HG03097 (cell line): ENCODE data around the gene PTGDS.

ENCODE experiments used
- ATAC-seq: cut with Tn5 transposase; IDR thresholded peaks from one replicate; pipeline ENCODE4 v1.9.1; 2021; ENCODE audit not compliant: unreplicated experiment, low FRiP score

The PTGDS gene

GRCh38 chr9:136972335-136972734 lies 5.0 kb upstream of the PTGDS start:
- ATAC-seq = no peak

GRCh38 chr9:136972743-136973142 lies 4.6 kb upstream of the PTGDS start:
- no peak for ATAC-seq

DNA sequence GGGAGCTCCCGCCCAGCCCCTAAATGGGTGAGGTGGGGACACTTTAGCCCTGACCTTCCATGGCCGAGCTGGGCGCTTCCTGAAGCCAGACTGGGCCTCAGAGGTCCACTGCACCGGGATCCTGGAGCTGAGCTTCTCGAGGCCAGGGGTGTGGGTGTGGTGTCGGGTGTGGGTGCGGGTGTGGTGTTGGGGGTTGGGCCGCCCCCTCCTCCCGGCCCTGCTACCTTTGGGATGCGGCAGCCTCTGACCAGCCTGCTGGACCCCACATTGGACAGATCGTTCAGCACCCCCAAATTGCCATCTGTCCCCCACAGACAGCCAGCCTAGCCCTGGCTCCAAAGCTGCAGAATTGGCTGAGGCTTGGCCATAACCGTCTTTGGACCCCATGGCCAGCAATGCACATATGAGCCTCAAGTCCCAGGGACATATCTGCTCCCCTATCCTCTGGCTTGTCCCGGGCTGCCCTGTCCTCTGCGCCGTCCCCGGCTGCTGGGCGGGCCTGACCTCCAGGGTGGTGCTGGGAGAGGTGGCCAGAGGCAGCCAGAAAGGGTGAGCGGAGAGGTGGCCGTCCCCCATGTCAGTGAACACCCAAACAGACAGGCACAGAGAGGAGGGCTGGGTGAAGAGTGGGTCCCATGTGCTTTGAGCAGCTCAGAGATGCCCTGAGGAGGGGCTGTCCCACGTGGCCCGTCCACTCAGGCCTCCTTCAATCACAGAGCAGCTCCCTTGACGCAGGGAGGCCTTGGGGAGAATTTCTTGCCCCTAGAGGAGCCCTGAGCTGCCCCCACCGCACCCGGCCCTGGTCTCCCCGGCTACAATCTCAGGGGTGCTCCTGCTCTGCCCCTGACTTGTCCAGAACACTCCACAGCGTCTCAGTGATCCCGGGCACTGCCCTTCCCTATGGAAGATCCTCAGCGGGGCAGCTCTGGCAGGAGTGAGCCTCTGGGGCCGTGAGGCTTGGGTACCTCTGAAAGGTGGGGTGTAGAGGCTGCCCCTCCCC lies 3.4 kb upstream of the PTGDS start:
- ATAC-seq = no peak

DNA sequence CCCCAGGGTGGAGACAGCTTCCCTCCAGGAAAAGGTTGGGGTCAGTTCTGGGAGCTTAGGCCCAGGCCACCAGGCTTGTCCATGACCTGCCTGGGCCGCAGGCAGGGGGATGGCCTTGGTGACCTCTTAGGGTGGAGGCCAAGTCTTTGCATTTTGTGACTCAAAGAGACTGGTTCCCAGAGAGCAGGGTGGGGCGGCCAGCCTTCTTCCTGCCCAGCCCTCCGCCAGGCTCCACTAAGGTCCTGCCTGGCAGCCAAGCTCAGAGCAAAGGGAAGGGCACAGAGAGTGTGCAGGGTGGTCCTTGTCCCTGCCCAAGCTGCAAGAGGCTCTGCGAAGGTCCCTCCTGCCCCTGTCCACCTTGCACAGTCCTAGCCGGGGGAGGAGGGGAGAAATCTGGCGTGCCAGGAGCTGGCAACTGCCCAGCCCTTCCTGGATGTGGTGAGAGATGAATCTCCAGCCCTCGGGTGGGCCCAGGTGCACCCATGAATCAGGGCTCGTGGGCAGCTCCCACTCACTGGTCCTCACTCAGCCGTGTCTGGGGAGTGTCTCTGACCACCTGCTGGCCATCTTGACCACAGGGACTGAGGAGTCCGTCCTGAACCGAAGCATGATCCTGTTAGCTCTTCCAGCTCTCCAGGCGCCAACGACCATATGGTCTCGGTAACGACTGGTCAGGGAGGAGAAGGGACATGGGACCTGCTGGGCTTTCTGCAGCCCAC lies 2.3 kb upstream of the PTGDS start:
- ATAC-seq = no peak

DNA sequence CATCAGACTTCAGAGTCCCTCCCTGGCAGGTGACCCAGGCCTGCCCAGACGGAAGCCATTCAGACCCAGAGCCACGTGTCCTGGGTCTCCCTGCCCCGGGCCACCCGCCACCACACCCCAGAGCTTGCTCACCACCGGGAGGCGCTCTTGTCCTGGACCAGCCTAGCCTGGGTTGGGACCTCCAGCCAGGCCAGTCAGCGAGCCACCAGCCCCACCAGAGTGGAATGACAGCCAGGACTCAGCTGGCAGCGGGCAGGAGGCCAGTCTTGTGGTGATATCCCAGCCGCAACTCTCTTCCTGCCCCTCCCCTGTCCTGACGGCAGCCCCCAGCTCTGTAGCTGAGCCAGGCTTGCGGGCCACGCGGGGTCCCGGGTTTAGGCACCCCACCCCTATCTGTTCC lies 1.7 kb upstream of the PTGDS start:
- no peak for ATAC-seq

DNA sequence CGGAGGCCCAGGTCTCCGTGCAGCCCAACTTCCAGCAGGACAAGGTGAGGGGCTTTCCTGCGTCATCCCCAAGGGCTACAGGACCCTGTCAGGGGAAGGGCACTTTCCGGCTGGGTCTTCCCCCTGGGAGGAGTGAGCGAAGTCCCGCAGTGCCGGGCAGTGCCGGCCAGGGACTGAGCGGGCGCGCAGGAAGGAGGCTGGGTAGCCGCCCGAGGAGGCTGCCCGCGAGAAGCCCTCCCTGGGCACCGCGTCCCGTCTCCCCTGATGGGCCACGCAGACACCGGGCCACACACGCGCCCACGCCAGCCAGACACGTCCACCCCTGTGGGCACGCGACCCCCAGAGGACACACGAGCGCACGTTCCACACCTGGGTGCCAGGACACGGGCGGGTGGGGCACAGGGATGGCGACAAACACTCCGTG lies 357 bp downstream of the PTGDS start:
- ATAC-seq = no peak

- no peak for ATAC-seq
Measured at GRCh38 chr9:136978073-136978864, 965 bp downstream of the PTGDS start.

GRCh38 chr9:136978865-136979544 lies 1.7 kb downstream of the PTGDS start:
- ATAC-seq = no peak

DNA sequence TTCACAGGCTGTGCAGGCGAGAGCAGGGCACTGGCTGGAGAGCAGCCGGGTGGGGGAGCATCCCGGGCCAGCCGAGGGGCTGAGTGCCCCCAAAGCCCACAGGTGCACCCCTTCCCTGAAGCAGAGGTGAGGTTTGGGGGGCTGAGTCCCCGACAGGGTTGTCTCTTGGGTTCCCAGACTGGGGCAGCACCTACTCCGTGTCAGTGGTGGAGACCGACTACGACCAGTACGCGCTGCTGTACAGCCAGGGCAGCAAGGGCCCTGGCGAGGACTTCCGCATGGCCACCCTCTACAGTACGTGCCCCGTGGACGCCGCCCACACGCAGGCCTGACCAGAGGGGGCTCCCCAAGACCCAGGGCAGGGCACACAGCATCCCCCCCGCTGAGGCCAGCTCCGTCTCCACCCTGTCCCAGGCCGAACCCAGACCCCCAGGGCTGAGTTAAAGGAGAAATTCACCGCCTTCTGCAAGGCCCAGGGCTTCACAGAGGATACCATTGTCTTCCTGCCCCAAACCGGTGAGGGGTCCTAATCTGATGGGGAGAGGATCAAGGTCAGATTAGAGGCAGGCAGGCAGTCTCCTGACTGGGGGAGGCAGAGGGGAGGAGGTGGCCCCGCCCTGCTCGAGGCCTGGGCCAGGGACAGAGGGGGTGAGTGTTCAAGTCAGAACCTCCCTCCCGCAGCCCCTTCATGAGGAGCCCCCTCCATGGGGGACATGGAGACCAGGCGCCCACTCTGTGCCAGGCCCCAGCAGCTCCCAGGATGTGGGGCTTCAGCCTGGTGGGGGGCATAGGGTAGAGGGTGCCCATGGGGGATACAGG lies 2.7 kb downstream of the PTGDS start:
- ATAC-seq = no peak

GRCh38 chr9:136980669-136981478 lies 3.6 kb downstream of the PTGDS start:
- no peak for ATAC-seq

DNA sequence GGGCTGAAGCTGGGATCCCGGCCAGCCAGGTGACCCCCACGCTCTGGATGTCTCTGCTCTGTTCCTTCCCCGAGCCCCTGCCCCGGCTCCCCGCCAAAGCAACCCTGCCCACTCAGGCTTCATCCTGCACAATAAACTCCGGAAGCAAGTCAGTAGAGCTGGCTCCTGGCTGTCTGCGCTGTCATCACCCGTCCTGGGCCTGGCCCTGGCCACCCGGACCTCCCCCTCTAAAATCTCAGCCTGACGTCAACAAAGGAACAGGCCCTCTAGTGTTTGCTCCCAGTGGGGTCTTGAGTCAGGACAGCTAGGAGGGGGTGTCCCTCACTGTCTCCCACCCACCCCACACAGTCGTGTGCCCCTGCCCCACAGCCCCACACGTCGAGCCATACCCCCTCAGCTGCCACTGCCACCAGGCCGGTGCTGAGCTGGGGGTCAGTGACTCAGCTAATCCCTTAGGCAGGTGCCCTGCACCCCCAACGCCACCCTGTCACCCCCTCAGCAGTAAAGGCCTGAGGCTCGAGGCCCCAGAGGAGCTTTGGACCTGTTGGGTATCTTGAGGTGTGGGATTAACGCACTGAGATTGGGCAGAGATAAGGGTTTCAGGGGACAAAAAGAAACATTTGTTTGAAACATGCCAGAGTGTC lies 4.4 kb downstream of the PTGDS start:
- ATAC-seq = no peak

- no peak for ATAC-seq
Measured at GRCh38 chr9:136982232-136983051, 5.1 kb downstream of the PTGDS start, which contains the start of gene LCNL1. Gene LCNL1 (plus strand): TSS chr9:136982993. CDS start chr9:136983587, 594 bp downstream.

DNA sequence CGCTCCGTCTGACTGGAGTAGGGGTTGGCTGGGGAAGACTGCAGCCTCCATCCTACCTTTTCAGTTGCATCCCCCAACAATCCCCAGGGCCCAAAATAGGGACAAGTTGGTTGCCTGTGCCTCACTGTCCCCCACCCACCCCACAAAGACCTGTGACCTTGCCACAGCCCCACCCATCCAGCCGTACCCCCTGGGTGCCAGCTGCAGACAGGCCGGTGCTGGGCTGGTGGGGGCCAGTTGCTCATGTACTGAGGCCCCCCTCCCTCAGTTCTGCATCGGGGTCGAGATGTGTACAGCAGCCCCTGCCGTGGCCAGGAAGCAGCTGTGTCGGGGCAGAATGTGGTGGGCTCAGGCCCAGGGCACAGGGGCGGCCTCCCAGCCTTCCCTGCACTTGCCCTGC lies 5.9 kb downstream of the PTGDS start:
- ATAC-seq = no peak

GRCh38 chr9:136983656-136984314 lies 6.5 kb downstream of the PTGDS start:
- ATAC-seq = no peak

DNA sequence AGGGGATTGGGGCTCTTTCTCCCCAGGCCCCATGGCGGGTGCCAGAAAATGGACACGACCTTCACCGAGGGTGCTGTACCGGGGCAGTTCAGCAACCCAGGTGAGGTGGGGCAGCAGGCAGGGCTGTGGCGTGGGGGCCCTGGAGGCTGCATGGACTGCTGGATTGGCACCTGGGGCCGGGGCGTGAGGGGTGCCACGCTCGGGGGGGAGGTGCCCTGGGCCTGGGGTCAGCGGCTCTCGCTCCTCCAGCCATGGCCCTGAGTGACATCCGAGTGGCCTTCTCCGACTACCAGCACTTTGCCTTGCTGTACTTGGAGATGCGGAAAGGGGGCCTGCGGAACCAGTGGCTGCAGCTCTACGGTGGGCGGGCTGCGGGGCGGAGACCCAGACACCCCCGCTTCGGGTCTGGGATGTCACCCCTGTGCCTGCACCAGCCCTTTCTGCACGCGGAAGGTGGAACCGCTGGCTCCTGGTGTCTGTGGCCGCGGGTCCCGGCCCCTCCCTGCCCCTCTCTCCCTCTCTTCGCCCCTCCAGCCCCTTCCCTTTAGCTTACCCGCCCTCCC lies 7.2 kb downstream of the PTGDS start:
- ATAC-seq = no peak

DNA sequence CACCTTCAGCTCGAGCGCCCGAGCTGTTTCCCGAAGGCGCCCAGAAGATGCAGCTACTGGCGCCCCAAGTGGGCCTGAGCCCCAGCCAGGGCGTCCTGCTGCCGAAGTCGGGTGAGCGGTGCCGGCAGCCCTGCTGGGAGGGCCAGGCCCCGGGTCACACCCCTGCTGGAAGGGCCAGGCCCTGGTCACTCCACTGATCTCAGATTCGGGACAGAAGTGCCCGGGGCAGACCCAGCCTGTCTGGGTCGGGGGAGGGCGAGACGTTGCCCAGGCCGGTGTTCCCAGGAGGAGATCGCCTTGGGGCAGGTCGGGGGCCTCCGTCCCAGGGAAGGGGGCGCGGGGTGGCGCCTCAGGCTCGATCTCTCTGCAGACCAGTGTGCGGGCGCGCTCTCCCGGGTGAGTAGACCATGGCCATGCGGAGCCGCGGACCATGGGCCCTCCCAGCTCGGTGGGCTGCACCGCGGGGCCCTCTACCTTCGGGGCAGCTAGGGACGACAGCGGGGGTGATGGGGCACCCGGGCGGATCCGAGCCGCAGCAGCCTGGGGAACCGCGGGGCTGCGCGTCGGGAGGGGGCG lies 7.8 kb downstream of the PTGDS start:
- ATAC-seq = no peak
